A549 (cell line): ENCODE results near the gene HERC2. TPM values are rescaled to one million over a fixed set of nuclear protein-coding genes. Genes with fewer than 3 reads are reported as not detected.

ENCODE experiments used
- ATAC-seq, 2 experiments: fragments of 200-7000 bp in 1 of 2; fragments of >200 bp in 1 of 2; cut with Nextera tagmentation in 1 of 2; cut with Tn5 transposase in 1 of 2; 3 replicates each; pipeline versions ENCODE4 v1.8.0 to v1.9.1; 2018 to 2020; ENCODE audit warnings: mild to moderate bottlenecking in 1 of 2, moderate library complexity in 1 of 2
- CTCF ChIA-PET: fragments of 300-600 bp; sonication (Branson Sonifier 250); formaldehyde crosslinking; extraction: SDS; loops from one replicate; lab custom pipeline; 2021; ENCODE audit warnings: antibody characterized with exemption, inconsistent platforms; lab: Yijun Ruan, JAX
- POLR2A ChIA-PET: fragments of 350-600 bp; formaldehyde crosslinking; extraction: SDS; loops from one replicate; lab custom pipeline; 2021; ENCODE audit warnings: antibody characterized with exemption, inconsistent platforms; lab: Yijun Ruan, JAX
- DNase-seq, 2 experiments: peaks; one replicate each; pipeline versions ENCODE4 v3.0.0 to v3.0.0-alpha.2; 2011 to 2016; ENCODE audit warnings: low read depth in 1 of 2, low spot score in 1 of 2
- FAIRE-seq: peaks from 2 replicates; lab custom pipeline; 2011; peaks lifted over from hg19 to GRCh38; lab: Jason Lieb, UNC
- H3K27ac ChIP-seq, 2 experiments: fragments of >200 bp; sonication (Bioruptor Twin); formaldehyde crosslinking; 3 replicates each; pipeline ENCODE4 v1.5.1; 2016 to 2017
- H3K4me1 ChIP-seq: fragments of >200 bp; sonication (Bioruptor Twin); formaldehyde crosslinking; 3 replicates; pipeline ENCODE4 v1.6.1; 2016
- H3K4me2 ChIP-seq: fragments of >200 bp; sonication (Bioruptor Twin); formaldehyde crosslinking; 3 replicates; pipeline ENCODE4 v1.6.1; 2016
- H3K4me3 ChIP-seq: fragments of >200 bp; sonication (Bioruptor Twin); formaldehyde crosslinking; 3 replicates; pipeline ENCODE4 v1.5.1; 2016
- H3K9me3 ChIP-seq: fragments of >200 bp; sonication (Bioruptor Twin); formaldehyde crosslinking; 3 replicates; pipeline ENCODE4 v1.6.1; 2016
- ATOH8 ChIP-seq: fragments of 250-450 bp; sonication (Bioruptor Pico); IDR thresholded peaks from 2 replicates; pipeline ENCODE4 v1.5.0; 2020; ENCODE audit warnings: low read depth, mild to moderate bottlenecking, moderate library complexity
- BHLHE40 ChIP-seq: IDR thresholded peaks from 2 replicates; pipeline ENCODE4 v1.6.1; 2012; ENCODE audit warnings: low read depth, low read length, inconsistent platforms
- CBX2 ChIP-seq: fragments of 200-600 bp; sonication (generic); IDR thresholded peaks from 2 replicates; pipeline ENCODE4 v1.6.1; 2016; ENCODE audit warnings: low read depth, mild to moderate bottlenecking, borderline replicate concordance
- CBX8 ChIP-seq: fragments of 200-600 bp; sonication (generic); IDR thresholded peaks from 2 replicates; pipeline ENCODE4 v1.6.1; 2016
- CHD2 ChIP-seq: fragments of 150-350 bp; IDR thresholded peaks from 2 replicates; pipeline ENCODE4 v1.6.1; 2014; ENCODE audit warnings: low read length; ENCODE audit not compliant: partially characterized antibody
- CHD4 ChIP-seq: fragments of 200-600 bp; sonication (generic); IDR thresholded peaks from 2 replicates; pipeline ENCODE4 v1.6.1; 2016; ENCODE audit warnings: antibody characterized with exemption, mild to moderate bottlenecking, borderline replicate concordance
- ESRRA ChIP-seq: fragments of 150-350 bp; IDR thresholded peaks from 2 replicates; pipeline ENCODE4 v1.6.1; 2014; ENCODE audit warnings: mild to moderate bottlenecking, low read length, borderline replicate concordance
- FOSL2 ChIP-seq, 2 experiments: fragments of 450-650 bp in 1 of 2; fragments of >200 bp in 1 of 2; sonication (Bioruptor Twin) in 1 of 2; formaldehyde crosslinking; IDR thresholded peaks; 2 replicates each; pipeline versions ENCODE4 v1.5.0 to v1.6.1; 2016 to 2020; ENCODE audit warnings: mild to moderate bottlenecking in 1 of 2, moderate library complexity in 1 of 2
- FOXS1 ChIP-seq: fragments of 250-450 bp; sonication (Bioruptor Pico); IDR thresholded peaks from 2 replicates; pipeline ENCODE4 v1.5.0; 2020; ENCODE audit warnings: mild to moderate bottlenecking, moderate library complexity
- GATA3 ChIP-seq: IDR thresholded peaks from 2 replicates; pipeline ENCODE4 v1.6.1; 2012; ENCODE audit warnings: borderline replicate concordance
- HES2 ChIP-seq: fragments of >200 bp; sonication (Bioruptor Twin); formaldehyde crosslinking; IDR thresholded peaks from 2 replicates; pipeline ENCODE4 v1.6.1; 2016
- HEYL ChIP-seq: fragments of 250-450 bp; sonication (Bioruptor Pico); IDR thresholded peaks from 2 replicates; pipeline ENCODE4 v1.8.0; 2021; ENCODE audit warnings: mild to moderate bottlenecking, moderate library complexity
- JUN ChIP-seq, 2 experiments: fragments of >200 bp; sonication (Bioruptor Twin); formaldehyde crosslinking; IDR thresholded peaks; 2 replicates in 1 of 2; 3 replicates in 1 of 2; pipeline ENCODE4 v1.6.1; 2016 to 2017
- KDM1A ChIP-seq: fragments of 200-600 bp; sonication (generic); IDR thresholded peaks from 2 replicates; pipeline ENCODE4 v1.6.1; 2016; ENCODE audit warnings: low read depth, mild to moderate bottlenecking
- KDM5A ChIP-seq: fragments of 200-600 bp; sonication (generic); IDR thresholded peaks from 2 replicates; pipeline ENCODE4 v1.6.1; 2016; ENCODE audit warnings: antibody characterized with exemption, mild to moderate bottlenecking
- MAZ ChIP-seq: fragments of 150-350 bp; IDR thresholded peaks from 2 replicates; pipeline ENCODE4 v1.6.1; 2014; ENCODE audit warnings: antibody characterized with exemption, low read depth, low read length, borderline replicate concordance
- NFE2L2 ChIP-seq: fragments of 150-350 bp; conservative IDR thresholded peaks from 2 replicates; pipeline ENCODE4 v1.6.1; 2014; ENCODE audit warnings: low read length
- NR3C1 ChIP-seq: fragments of >200 bp; sonication (Bioruptor Twin); formaldehyde crosslinking; IDR thresholded peaks from 3 replicates; pipeline ENCODE4 v1.6.1; 2017
- PBX3 ChIP-seq: IDR thresholded peaks from 2 replicates; pipeline ENCODE4 v1.6.1; 2012
- POLR2A ChIP-seq: IDR thresholded peaks from 2 replicates; pipeline ENCODE4 v1.6.1; 2012; ENCODE audit warnings: mild to moderate bottlenecking, low read length
- POLR2AphosphoS2 ChIP-seq: conservative IDR thresholded peaks from 2 replicates; pipeline ENCODE4 v1.6.1; 2012; ENCODE audit warnings: low read length, improper control_type of control experiment, inconsistent platforms
- RARB ChIP-seq: fragments of 250-450 bp; sonication (Bioruptor Pico); IDR thresholded peaks from 2 replicates; pipeline ENCODE4 v1.8.0; 2021; ENCODE audit warnings: mild to moderate bottlenecking, moderate library complexity
- REST ChIP-seq: fragments of 200-600 bp; sonication (generic); IDR thresholded peaks from 2 replicates; pipeline ENCODE4 v1.6.1; 2016; ENCODE audit warnings: antibody characterized with exemption, mild to moderate bottlenecking, moderate library complexity
- RNF2 ChIP-seq: fragments of 200-600 bp; sonication (generic); IDR thresholded peaks from 2 replicates; pipeline ENCODE4 v1.6.1; 2016; ENCODE audit warnings: low read depth, mild to moderate bottlenecking, antibody characterized with exemption, moderate library complexity, borderline replicate concordance
- SMC3 ChIP-seq: fragments of >200 bp; sonication (Bioruptor Twin); formaldehyde crosslinking; IDR thresholded peaks from 3 replicates; pipeline ENCODE4 v1.6.1; 2018; ENCODE audit warnings: inconsistent platforms
- TP53 ChIP-seq: fragments of 250-450 bp; sonication (Bioruptor Pico); IDR thresholded peaks from 2 replicates; pipeline ENCODE4 v1.5.0; 2021; ENCODE audit warnings: mild to moderate bottlenecking, moderate library complexity
- ZSCAN20 ChIP-seq: fragments of 250-450 bp; sonication (Bioruptor Pico); IDR thresholded peaks from 2 replicates; pipeline ENCODE4 v1.8.0; 2022; ENCODE audit warnings: mild to moderate bottlenecking, moderate library complexity
- WGBS: methylation state at CpG from one replicate; pipeline ENCODE4 v1.1.6; 2017; ENCODE audit errors: missing lambda C conversion rate; 5-methylcytosine and 5-hydroxymethylcytosine counted together
- polyA plus RNA-seq, 4 experiments: library from polyadenylated mRNA; depleted of rRNA in 3 of 4; stranded (reverse); fragments of >200 nt; fragmentation: RNase III in 1 of 4; extraction: RNeasy Plus Mini Kit Qiagen cat#74134 plus additional on column Dnase treatment in 1 of 4; gene quantifications; 2 replicates in 3 of 4; 3 replicates in 1 of 4; pipeline ENCODE4 v1.2.3, GENCODE V29; 2011 to 2017

HERC2 gene
- polyA plus RNA-seq, 2 of the 4 experiments (the other 2 are of a cell fraction), result 31.4 to 32.8 TPM

- ChIA-PET POLR2A (no interaction called here), CTCF (interaction anchor here (1.1 to 7.5 kb wide), 3 partner anchors 10 to 28 kb away, joined by 3 to 63 read pairs (median 15); no protein-coding TSS in a partner anchor)
- 92% methylated on average over 20 of the region's 23 CpGs for WGBS
- H3K4me1 ChIP-seq, result no peaks in the 10 kb centered on the region
- no peak for FAIRE-seq
- H3K9me3 ChIP-seq, result no peaks in the 10 kb centered on the region
- H3K4me2 ChIP-seq, result no peak overlapping the region
- TF ChIP-seq KDM5A (no peak), FOXS1 (CRISPR knock-in tag) (no peak), ESRRA (no peak), JUN (IDR thresholded peaks at IDR 0.05) (no peak), RARB (CRISPR knock-in tag) (no peak), BHLHE40 (no peak)
- no peak for ATAC-seq
- no peak overlapping the region for H3K27ac ChIP-seq
- no peak for DNase-seq
- no peak overlapping the region for H3K4me3 ChIP-seq
Observed at GRCh38 chr15:28113394-28114113, 208.4 kb downstream of the HERC2 start.

GRCh38 chr15:28112962-28113361 is 209.0 kb downstream of the HERC2 start:
- Histone ChIP-seq H3K27ac (no peak overlapping the region), H3K9me3 (no peaks in the 10 kb centered on the region), H3K4me3 (no peak overlapping the region), H3K4me2 (no peak overlapping the region), H3K4me1 (no peaks in the 10 kb centered on the region)
- no peak for ATAC-seq
- TF ChIP-seq CHD4, result no peak
- no peak for TF ChIP-seq ESRRA
- no peak for TF ChIP-seq FOXS1 (CRISPR knock-in tag)
- no peak for TF ChIP-seq CBX8
- TF ChIP-seq POLR2A, result no peak
- TF ChIP-seq CHD2, result no peak
- TF ChIP-seq BHLHE40, result no peak
- TF ChIP-seq RNF2, result no peak
- no peak for TF ChIP-seq PBX3
- no peak for TF ChIP-seq KDM1A
- no peak for TF ChIP-seq SMC3
- no peak for TF ChIP-seq HES2
- no peak for TF ChIP-seq NR3C1
- 95% methylated on average over 26 of the region's 26 CpGs for WGBS
- ChIA-PET POLR2A (no interaction called here), CTCF (interaction anchor here (7.5 kb wide), 1 partner anchor 15 kb away, joined by 63 read pairs; no protein-coding TSS in a partner anchor)
- no peak for FAIRE-seq
- no peak for DNase-seq

GRCh38 chr15:28112101-28112760 is 209.7 kb downstream of the HERC2 start:
- H3K4me1 ChIP-seq, result no peaks in the 10 kb centered on the region
- ATAC-seq (no peak), FAIRE-seq (no peak), DNase-seq (no peak)
- H3K4me2 ChIP-seq, result no peak overlapping the region
- POLR2A ChIA-PET, result no interaction called here
- no peak overlapping the region for H3K4me3 ChIP-seq
- no peaks in the 10 kb centered on the region for H3K9me3 ChIP-seq
- H3K27ac ChIP-seq, result no peak overlapping the region
- WGBS, result 91% methylated on average over 20 of the region's 20 CpGs
- CTCF ChIA-PET, result interaction anchor here (0.9 to 6.2 kb wide), 2 partner anchors 13 kb away, joined by 3 to 48 read pairs; partner anchors contain the start of gene OCA2
- TF ChIP-seq REST, result no peak
- TF ChIP-seq POLR2AphosphoS2, result no peak
- TF ChIP-seq CBX2, result no peak
- no peak for TF ChIP-seq ZSCAN20 (CRISPR knock-in tag)
- no peak for TF ChIP-seq FOSL2 (IDR thresholded peaks at IDR 0.05)
- no peak for TF ChIP-seq FOSL2 (CRISPR knock-in tag; IDR thresholded peaks at IDR 0.05)
- TF ChIP-seq RARB (CRISPR knock-in tag), result no peak
- no peak for TF ChIP-seq NFE2L2
- no peak for TF ChIP-seq MAZ
- no peak for TF ChIP-seq HEYL (CRISPR knock-in tag)
- no peak for TF ChIP-seq KDM5A
- no peak for TF ChIP-seq TP53 (CRISPR knock-in tag)
- no peak for TF ChIP-seq GATA3
- TF ChIP-seq ATOH8 (CRISPR knock-in tag), result no peak
